Neuronal stem cell (in vitro differentiated cells): ENCODE results near the gene MARVELD1.

Experiments used
- DNase-seq: peaks from one replicate; pipeline ENCODE4 v3.0.0-alpha.2; 2013; ENCODE audit warnings: low spot score
- H2AFZ ChIP-seq: one replicate; pipeline ENCODE4 v1.6.1; 2013; ENCODE audit warnings: mild to moderate bottlenecking, low read length, inconsistent platforms
- H2AK5ac ChIP-seq: 2 replicates; pipeline ENCODE4 v1.6.1; 2013; ENCODE audit warnings: low read depth, mild to moderate bottlenecking, inconsistent platforms, low read length, moderate library complexity, mixed read lengths
- H2BK120ac ChIP-seq: 2 replicates; pipeline ENCODE4 v1.6.1; 2013; ENCODE audit warnings: low read depth, mild to moderate bottlenecking, inconsistent platforms, low read length, moderate library complexity, mixed read lengths
- H2BK12ac ChIP-seq: one replicate; pipeline ENCODE4 v1.6.1; 2013; ENCODE audit warnings: low read length, inconsistent platforms
- H2BK15ac ChIP-seq: 2 replicates; pipeline ENCODE4 v1.6.1; 2013; ENCODE audit warnings: mild to moderate bottlenecking, low read length, inconsistent platforms, mixed read lengths
- H2BK5ac ChIP-seq: one replicate; pipeline ENCODE4 v1.6.1; 2013; ENCODE audit warnings: inconsistent platforms, mild to moderate bottlenecking, low read length, moderate library complexity
- H3K14ac ChIP-seq: one replicate; pipeline ENCODE4 v1.6.1; 2013; ENCODE audit warnings: low read length, inconsistent platforms
- H3K18ac ChIP-seq: 2 replicates; pipeline ENCODE4 v1.6.1; 2013; ENCODE audit warnings: low read length, inconsistent platforms
- H3K23ac ChIP-seq: 2 replicates; pipeline ENCODE4 v1.6.1; 2013; ENCODE audit warnings: low read depth, mild to moderate bottlenecking, mixed read lengths, low read length, inconsistent platforms; ENCODE audit not compliant: poor library complexity
- H3K27ac ChIP-seq: replicated peaks from 3 replicates; pipeline ENCODE4 v1.5.1; 2013; ENCODE audit warnings: low read length, inconsistent platforms
- H3K27me3 ChIP-seq, 3 experiments: 2 replicates each; pipeline ENCODE4 v1.6.1; 2013; ENCODE audit warnings: low read length in 3 of 3, mild to moderate bottlenecking in 2 of 3, inconsistent platforms in 1 of 3, low read depth in 1 of 3, mixed read lengths in 1 of 3, moderate library complexity in 1 of 3; ENCODE audit not compliant: control insufficient read depth in 3 of 3, insufficient read depth in 3 of 3
- H3K36me3 ChIP-seq, 2 donors: replicated peaks in 1 of 2; 2 replicates each; pipeline ENCODE4 v1.6.1; 2013; ENCODE audit warnings: low read length in 2 of 2; ENCODE audit not compliant: control insufficient read depth in 2 of 2, insufficient read depth in 2 of 2
- H3K4ac ChIP-seq: 2 replicates; pipeline ENCODE4 v1.6.1; 2013; ENCODE audit warnings: inconsistent platforms, mild to moderate bottlenecking, low read length, moderate library complexity
- H3K4me1 ChIP-seq, 2 donors: 1 replicate in 1 of 2; 2 replicates in 1 of 2; pipeline ENCODE4 v1.6.1; 2013; ENCODE audit warnings: low read length in 2 of 2, low read depth in 1 of 2; ENCODE audit not compliant: control insufficient read depth in 2 of 2, insufficient read depth in 1 of 2
- H3K4me2 ChIP-seq: one replicate; pipeline ENCODE4 v1.6.1; 2013; ENCODE audit warnings: mild to moderate bottlenecking, low read length, inconsistent platforms; ENCODE audit not compliant: insufficient read depth, poor library complexity, severe bottlenecking
- H3K4me3 ChIP-seq, 2 donors: 2 replicates each; pipeline ENCODE4 v1.5.1; 2013; ENCODE audit warnings: low read length in 2 of 2, mild to moderate bottlenecking in 2 of 2, inconsistent platforms in 1 of 2, moderate library complexity in 1 of 2
- H3K79me1 ChIP-seq: one replicate; pipeline ENCODE4 v1.6.1; 2013; ENCODE audit warnings: low read depth, mild to moderate bottlenecking, inconsistent platforms, low read length, moderate library complexity
- H3K9ac ChIP-seq: one replicate; pipeline ENCODE4 v1.6.1; 2013; ENCODE audit warnings: mild to moderate bottlenecking, low read depth, low read length, inconsistent platforms; ENCODE audit not compliant: poor library complexity
- H3K9me3 ChIP-seq, 2 donors: replicated peaks in 1 of 2; 2 replicates each; pipeline versions ENCODE3 to v1.6.1; 2013; ENCODE audit warnings: low read length in 2 of 2, mild to moderate bottlenecking in 2 of 2, inconsistent platforms in 1 of 2, low read depth in 1 of 2, mixed read lengths in 1 of 2, moderate library complexity in 1 of 2; ENCODE audit not compliant: control insufficient read depth in 2 of 2, insufficient read depth in 1 of 2
- H4K8ac ChIP-seq: one replicate; pipeline ENCODE4 v1.6.1; 2013; ENCODE audit warnings: low read depth, mild to moderate bottlenecking, inconsistent platforms, low read length, moderate library complexity
- H4K91ac ChIP-seq: one replicate; pipeline ENCODE4 v1.6.1; 2013; ENCODE audit warnings: low read length, low read depth, mild to moderate bottlenecking, inconsistent platforms; ENCODE audit not compliant: poor library complexity
- WGBS, 2 donors: extraction: QIAGEN DNeasy Blood & Tissue Kit; methylation state at CpG; one replicate each; pipeline ENCODE4 v1.1.7; 2013; ENCODE audit warnings: missing lambda C conversion rate in 2 of 2, mixed read lengths in 1 of 2; ENCODE audit not compliant: insufficient read length in 2 of 2, insufficient replicate concordance in 1 of 2; ENCODE audit errors: extremely low coverage in 2 of 2; 5-methylcytosine and 5-hydroxymethylcytosine counted together

Gene MARVELD1

DNA sequence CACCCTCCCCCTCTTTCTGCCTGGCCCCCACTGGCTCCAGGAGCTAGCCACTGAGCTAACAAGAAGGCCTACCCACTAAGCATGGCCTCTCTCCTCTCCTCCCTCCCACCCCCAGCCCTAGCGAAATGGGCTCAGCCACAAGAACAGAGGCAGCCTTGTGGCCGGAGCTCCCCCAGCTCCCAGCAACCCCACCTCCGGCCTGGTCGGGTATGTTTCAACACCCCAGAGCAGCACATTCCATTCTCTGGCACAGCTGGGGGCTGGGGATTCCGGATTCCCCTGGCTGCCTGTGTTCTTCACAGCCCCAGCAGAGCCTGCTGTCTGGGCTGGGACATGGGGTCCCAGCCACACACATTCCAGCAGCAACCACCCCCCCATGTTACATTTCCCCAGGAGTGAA lies 49.3 kb downstream of the MARVELD1 start:
- Histone ChIP-seq H3K79me1 (no peaks in the 10 kb centered on the region), H2BK5ac (no peak overlapping the region), H2BK12ac (no peak overlapping the region), H3K14ac (peak overlapping the region; percentile 39), H3K27me3 (no peaks in the 10 kb centered on the region), H2BK15ac (no peak overlapping the region), H3K27ac (no peak overlapping the region), H3K9ac (no peak overlapping the region), H3K23ac (no peak overlapping the region), H3K4me1 (peaks cover 0 to 14% of the 10 kb centered on the region in 2 donors), H3K4ac (no peak overlapping the region), H3K4me2 (no peak overlapping the region), H3K4me3 (no peak overlapping the region), H2AFZ (no peak overlapping the region), H2BK120ac (peak overlapping the region; percentile 7), H2AK5ac (no peak overlapping the region), H3K36me3 (peaks cover 6 to 31% of the 10 kb centered on the region in 2 donors), H3K18ac (peak overlapping the region; percentile 32), H4K91ac (no peak overlapping the region), H4K8ac (no peak overlapping the region), H3K9me3 (no peaks in the 10 kb centered on the region)
- WGBS, 2 donors: no CpG with 5 or more reads among the region's 5 CpGs
- DNase-seq: peak; percentile 42

GRCh38 chr10:97763411-97763810 lies 49.9 kb downstream of the MARVELD1 start:
- Histone ChIP-seq H3K9ac (no peak overlapping the region), H3K36me3 (peaks cover 6 to 27% of the 10 kb centered on the region in 2 donors), H4K91ac (no peak overlapping the region), H3K18ac (no peak overlapping the region), H2BK12ac (no peak overlapping the region), H3K4me3 (peak overlapping the region in 1 of 2 donors; percentile 14), H2BK5ac (no peak overlapping the region), H3K27me3 (no peaks in the 10 kb centered on the region), H2BK15ac (no peak overlapping the region), H2AFZ (no peak overlapping the region), H2AK5ac (no peak overlapping the region), H3K4me1 (peaks cover 0 to 14% of the 10 kb centered on the region in 2 donors), H3K79me1 (no peaks in the 10 kb centered on the region), H3K27ac (no peak overlapping the region), H3K14ac (no peak overlapping the region), H2BK120ac (no peak overlapping the region), H3K4me2 (no peak overlapping the region), H3K4ac (no peak overlapping the region), H3K9me3 (no peaks in the 10 kb centered on the region), H4K8ac (no peak overlapping the region), H3K23ac (no peak overlapping the region)
- no peak for DNase-seq
- WGBS, 2 donors: no CpG with 5 or more reads among the region's 2 CpGs

DNA sequence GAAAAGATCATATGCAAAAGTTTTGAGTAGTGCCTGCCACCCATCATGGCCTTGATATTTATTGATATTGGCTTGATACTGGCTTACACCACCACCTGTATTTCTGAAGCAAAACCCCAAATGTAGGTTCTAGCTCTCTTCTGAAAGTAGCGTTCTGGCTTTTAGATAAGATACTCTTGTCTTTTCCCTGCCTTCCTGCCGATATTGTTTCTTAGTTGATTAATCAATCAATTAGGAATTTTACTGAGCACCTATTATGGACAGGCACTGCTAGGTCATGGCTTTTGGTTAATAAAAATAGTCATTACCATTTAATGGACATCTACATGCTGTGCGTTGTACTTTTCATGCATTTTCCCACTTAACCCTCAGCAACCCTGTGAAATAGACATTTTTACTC lies 50.4 kb downstream of the MARVELD1 start:
- H2BK5ac ChIP-seq: no peak overlapping the region
- no peak overlapping the region for H3K18ac ChIP-seq
- no peak overlapping the region for H3K23ac ChIP-seq
- peaks cover 0 to 14% of the 10 kb centered on the region in 2 donors for H3K4me1 ChIP-seq
- H3K4ac ChIP-seq: no peak overlapping the region
- no peak overlapping the region for H3K27ac ChIP-seq
- no peak overlapping the region for H3K4me2 ChIP-seq
- H2BK15ac ChIP-seq: no peak overlapping the region
- no peak overlapping the region for H4K8ac ChIP-seq
- H2BK12ac ChIP-seq: no peak overlapping the region
- WGBS, 2 donors: no CpG with 5 or more reads among the region's 3 CpGs
- H2BK120ac ChIP-seq: no peak overlapping the region
- H3K9me3 ChIP-seq: no peaks in the 10 kb centered on the region
- no peak overlapping the region for H3K4me3 ChIP-seq
- peaks cover 6 to 25% of the 10 kb centered on the region in 2 donors for H3K36me3 ChIP-seq
- H3K27me3 ChIP-seq: peaks cover 0 to under 1% (median under 1%) of the 10 kb centered on the region in 3 experiments
- no peak overlapping the region for H3K9ac ChIP-seq
- no peak for DNase-seq
- H2AFZ ChIP-seq: no peak overlapping the region
- H4K91ac ChIP-seq: no peak overlapping the region
- no peak overlapping the region for H3K14ac ChIP-seq
- no peak overlapping the region for H2AK5ac ChIP-seq
- no peaks in the 10 kb centered on the region for H3K79me1 ChIP-seq

DNA sequence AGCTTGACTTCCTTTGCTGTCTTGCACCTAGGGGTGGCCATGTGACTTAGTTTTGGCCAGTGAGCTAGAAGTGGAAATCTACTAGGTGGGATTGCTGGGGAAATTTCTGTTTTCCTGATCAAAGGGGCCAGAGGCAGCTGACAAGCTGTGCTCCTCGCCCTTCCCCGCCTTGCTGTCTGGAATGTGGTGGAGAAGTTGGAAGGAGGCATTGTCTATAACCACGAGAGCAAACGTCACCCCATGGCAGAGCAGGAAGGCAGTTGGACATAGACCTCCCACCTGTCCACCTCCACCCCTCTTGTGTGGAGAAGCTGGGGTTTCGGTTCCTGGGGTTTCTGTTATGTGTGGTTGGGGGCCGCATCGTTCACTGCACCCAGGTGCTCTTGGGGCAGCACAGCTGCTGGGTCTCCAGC lies 51.0 kb downstream of the MARVELD1 start:
- Histone ChIP-seq H3K23ac (no peak overlapping the region), H3K36me3 (peaks cover 6 to 20% of the 10 kb centered on the region in 2 donors), H3K27ac (no peak overlapping the region), H3K4ac (no peak overlapping the region), H3K4me3 (no peak overlapping the region), H2BK120ac (no peak overlapping the region), H3K79me1 (no peaks in the 10 kb centered on the region), H3K4me2 (no peak overlapping the region), H3K4me1 (peaks cover 0 to 14% of the 10 kb centered on the region in 2 donors), H4K91ac (no peak overlapping the region), H3K14ac (no peak overlapping the region), H3K18ac (no peak overlapping the region), H3K9me3 (no peaks in the 10 kb centered on the region), H3K9ac (no peak overlapping the region), H2AK5ac (no peak overlapping the region), H2AFZ (no peak overlapping the region), H4K8ac (no peak overlapping the region), H2BK15ac (no peak overlapping the region), H2BK5ac (no peak overlapping the region), H2BK12ac (no peak overlapping the region), H3K27me3 (peaks cover 0 to 6% (median 6%) of the 10 kb centered on the region in 3 experiments)
- DNase-seq: no peak
- WGBS, 2 donors: no CpG with 5 or more reads among the region's 7 CpGs
